HG02884 (cell line): Measurements from ENCODE around the gene FAM78A.
"Not testable (repeated sequence)": the region's sequence is repeated elsewhere in the genome, so short reads cannot be mapped to it uniquely, and the experiment has no call there.

Experiments used
- ATAC-seq: cut with Tn5 transposase; IDR thresholded peaks from one replicate; pipeline ENCODE4 v1.9.1; 2021; ENCODE audit warnings: mild to moderate bottlenecking, moderate library complexity; ENCODE audit not compliant: unreplicated experiment

Gene FAM78A

GRCh38 chr9:131282688-131283422 lies 6.5 kb upstream of the FAM78A start:
- no peak for ATAC-seq

- ATAC-seq = no peak
Measured at GRCh38 chr9:131282175-131282574, 5.9 kb upstream of the FAM78A start.

GRCh38 chr9:131281119-131281965 lies 5.0 kb upstream of the FAM78A start:
- ATAC-seq = no peak

GRCh38 chr9:131280660-131281059 lies 4.3 kb upstream of the FAM78A start:
- no peak for ATAC-seq

GRCh38 chr9:131279863-131280570 lies 3.7 kb upstream of the FAM78A start:
- ATAC-seq = no peak

GRCh38 chr9:131279196-131279862 lies 3.0 kb upstream of the FAM78A start:
- ATAC-seq = no peak

- no peak for ATAC-seq
Measured at GRCh38 chr9:131278702-131279111, 2.4 kb upstream of the FAM78A start.

GRCh38 chr9:131277910-131278701 lies 1.8 kb upstream of the FAM78A start:
- no peak for ATAC-seq

GRCh38 chr9:131277287-131277909 lies 1.1 kb upstream of the FAM78A start:
- no peak for ATAC-seq

- ATAC-seq = no peak
Measured at GRCh38 chr9:131276891-131277286, 579 bp upstream of the FAM78A start.

GRCh38 chr9:131275332-131276093 lies 797 bp downstream of the FAM78A start:
- ATAC-seq = no peak

GRCh38 chr9:131274674-131275331 lies 1.5 kb downstream of the FAM78A start:
- no peak for ATAC-seq

GRCh38 chr9:131273856-131274673 lies 2.2 kb downstream of the FAM78A start:
- no peak for ATAC-seq

GRCh38 chr9:131273146-131273855 lies 3.0 kb downstream of the FAM78A start:
- ATAC-seq = no peak

- no peak for ATAC-seq
Measured at GRCh38 chr9:131272212-131272611, 4.1 kb downstream of the FAM78A start.

- ATAC-seq = no peak
Measured at GRCh38 chr9:131271506-131271931, 4.8 kb downstream of the FAM78A start.

- ATAC-seq = not testable (repeated sequence)
Measured at GRCh38 chr9:131271016-131271273, 5.4 kb downstream of the FAM78A start.
